Stimulated activated naive CD4-positive, alpha-beta T cell treated with Interleukin-2 at 50 U/mL for 16 hours (primary cell): Measurements from ENCODE around the gene INO80B.
"Not testable (repeated sequence)": the region's sequence is repeated elsewhere in the genome, so short reads cannot be mapped to it uniquely, and the experiment has no call there.

Experiments used
- DNase-seq: peaks from one replicate; lab custom pipeline; 2025; lab: John Stamatoyannopoulos, UW

Gene INO80B

GRCh38 chr2:74450570-74451190 lies 4.2 kb upstream of the INO80B start:
- DNase-seq: no peak

DNA sequence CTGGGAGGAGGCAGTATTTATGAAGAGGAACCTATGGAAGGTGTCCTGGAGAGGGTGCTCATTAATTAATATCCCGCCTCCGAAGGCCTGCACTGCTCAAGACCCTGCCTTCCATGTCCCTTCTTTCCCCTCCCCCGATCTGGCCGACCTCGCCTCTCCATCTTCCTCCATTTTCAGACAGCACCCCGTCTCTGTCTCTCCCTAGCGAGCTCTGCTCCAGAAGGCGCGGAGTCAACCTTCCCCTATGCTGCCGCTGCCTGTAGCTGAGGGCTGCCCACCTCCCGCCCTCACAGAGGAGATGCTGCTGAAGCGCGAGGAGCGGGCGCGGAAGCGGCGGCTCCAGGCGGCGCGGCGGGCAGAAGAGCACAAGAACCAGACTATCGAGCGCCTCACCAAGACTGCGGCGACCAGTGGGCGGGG lies 2.3 kb downstream of the INO80B start:
- no peak for DNase-seq

- peak; percentile 82 for DNase-seq
Observed at GRCh38 chr2:74457549-74458131, 2.8 kb downstream of the INO80B start.

GRCh38 chr2:74458132-74458937 lies 3.4 kb downstream of the INO80B start, which contains the start of gene WBP1:
WBP1 (plus strand) TSS chr2:74458438; CDS start chr2:74458603, 165 bp downstream.
- peak; percentile 99 for DNase-seq

DNA sequence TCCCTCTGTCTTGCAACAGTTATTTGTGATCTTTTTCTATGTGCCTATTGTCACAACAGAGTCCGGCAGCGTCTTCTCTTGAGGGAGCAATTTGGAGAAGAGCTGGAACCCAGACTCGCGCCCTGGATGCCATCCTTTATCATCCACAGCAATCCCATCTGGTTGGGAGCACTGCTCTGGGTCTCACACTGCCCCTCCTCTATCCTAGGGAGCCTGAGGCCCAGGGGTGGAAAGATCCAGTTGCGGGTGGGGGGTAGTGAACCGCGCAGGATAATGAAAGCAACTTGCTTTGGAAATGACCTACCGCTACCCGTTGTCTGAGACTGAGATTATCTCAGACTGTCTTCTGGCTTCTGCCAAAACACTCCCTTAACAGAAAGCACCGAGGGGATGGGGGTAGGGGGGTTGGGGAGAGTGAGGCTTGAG lies 4.1 kb downstream of the INO80B start:
- no peak for DNase-seq

DNA sequence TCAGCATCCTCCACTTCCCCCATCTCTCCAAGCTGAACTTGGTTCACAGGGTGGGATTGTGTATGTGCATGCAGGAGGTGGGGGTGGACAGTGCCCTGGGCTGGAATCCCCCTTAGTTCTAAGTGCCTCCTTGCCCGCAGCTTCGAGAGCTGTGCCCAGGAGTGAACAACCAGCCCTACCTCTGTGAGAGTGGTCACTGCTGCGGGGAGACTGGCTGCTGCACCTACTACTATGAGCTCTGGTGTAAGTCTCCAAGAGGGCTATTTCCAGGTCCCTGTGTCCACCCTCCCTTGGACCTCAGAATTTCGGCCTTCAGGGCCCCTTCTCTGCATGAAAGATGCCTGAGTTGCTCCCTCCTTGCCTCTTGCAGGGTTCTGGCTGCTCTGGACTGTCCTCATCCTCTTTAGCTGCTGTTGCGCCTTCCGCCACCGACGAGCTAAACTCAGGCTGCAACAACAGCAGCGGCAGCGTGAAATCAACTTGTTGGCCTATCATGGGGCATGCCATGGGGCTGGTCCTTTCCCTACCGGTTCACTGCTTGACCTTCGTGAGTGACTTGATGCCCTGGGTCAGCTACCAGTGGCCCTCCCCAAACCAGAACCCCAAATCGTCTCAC lies 4.7 kb downstream of the INO80B start:
- DNase-seq: not testable (repeated sequence)

DNA sequence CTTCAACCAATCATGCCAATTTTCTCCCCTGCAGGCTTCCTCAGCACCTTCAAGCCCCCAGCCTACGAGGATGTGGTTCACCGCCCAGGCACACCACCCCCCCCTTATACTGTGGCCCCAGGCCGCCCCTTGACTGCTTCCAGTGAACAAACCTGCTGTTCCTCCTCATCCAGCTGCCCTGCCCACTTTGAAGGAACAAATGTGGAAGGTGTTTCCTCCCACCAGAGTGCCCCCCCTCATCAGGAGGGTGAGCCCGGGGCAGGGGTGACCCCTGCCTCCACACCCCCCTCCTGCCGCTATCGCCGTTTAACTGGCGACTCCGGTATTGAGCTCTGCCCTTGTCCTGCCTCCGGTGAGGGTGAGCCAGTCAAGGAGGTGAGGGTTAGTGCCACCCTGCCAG lies 5.3 kb downstream of the INO80B start:
- DNase-seq: not testable (repeated sequence)

DNA sequence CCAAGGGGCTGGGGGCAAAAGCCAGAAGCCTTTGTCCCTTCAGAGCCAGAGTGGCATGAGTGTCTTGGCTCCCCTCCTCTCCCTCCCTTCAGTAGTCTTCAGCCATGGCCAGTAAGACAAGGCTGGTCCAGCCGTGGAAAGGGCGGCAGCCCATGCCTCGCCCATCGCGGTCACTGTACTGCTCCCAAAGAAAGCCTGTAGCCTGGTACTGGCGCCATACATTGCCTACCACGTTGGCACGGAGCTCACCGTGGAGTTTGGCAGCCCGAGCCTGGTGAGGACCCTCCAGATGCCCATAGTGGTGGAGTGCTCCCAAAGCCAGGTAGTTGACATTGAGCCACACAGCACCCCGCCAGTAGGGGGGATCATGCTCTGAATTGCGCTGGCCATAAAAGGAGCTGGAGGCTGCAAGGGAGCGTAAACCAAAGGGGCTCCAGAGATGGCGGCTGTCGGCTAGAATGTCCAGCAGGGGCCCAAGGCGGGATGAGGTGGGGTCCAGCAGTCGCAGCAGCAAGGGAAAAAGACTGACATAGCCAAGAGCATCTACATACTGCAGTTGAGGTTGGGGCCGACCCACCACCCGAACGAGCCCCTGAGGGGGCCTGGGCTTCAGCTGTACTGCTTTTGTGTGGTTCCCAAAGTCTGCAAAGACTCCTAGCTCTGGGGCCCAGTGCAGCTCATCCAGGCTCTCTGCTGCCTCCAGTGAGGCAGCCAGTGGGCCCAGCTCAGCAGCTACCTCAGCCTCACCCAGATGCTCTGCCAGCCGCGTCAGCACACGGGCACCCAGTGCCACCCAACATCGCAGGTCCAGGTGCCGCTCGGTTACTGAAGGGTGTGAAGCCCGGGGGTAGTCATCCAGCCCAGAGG lies 6.5 kb downstream of the INO80B start:
- DNase-seq: no peak

- DNase-seq: no peak
Observed at GRCh38 chr2:74462054-74462785, 7.3 kb downstream of the INO80B start.

GRCh38 chr2:74462786-74463105 lies 7.9 kb downstream of the INO80B start:
- no peak for DNase-seq

GRCh38 chr2:74464406-74464805 lies 9.5 kb downstream of the INO80B start:
- no peak for DNase-seq

GRCh38 chr2:74470742-74471141 lies 15.9 kb downstream of the INO80B start:
- not testable (repeated sequence) for DNase-seq

DNA sequence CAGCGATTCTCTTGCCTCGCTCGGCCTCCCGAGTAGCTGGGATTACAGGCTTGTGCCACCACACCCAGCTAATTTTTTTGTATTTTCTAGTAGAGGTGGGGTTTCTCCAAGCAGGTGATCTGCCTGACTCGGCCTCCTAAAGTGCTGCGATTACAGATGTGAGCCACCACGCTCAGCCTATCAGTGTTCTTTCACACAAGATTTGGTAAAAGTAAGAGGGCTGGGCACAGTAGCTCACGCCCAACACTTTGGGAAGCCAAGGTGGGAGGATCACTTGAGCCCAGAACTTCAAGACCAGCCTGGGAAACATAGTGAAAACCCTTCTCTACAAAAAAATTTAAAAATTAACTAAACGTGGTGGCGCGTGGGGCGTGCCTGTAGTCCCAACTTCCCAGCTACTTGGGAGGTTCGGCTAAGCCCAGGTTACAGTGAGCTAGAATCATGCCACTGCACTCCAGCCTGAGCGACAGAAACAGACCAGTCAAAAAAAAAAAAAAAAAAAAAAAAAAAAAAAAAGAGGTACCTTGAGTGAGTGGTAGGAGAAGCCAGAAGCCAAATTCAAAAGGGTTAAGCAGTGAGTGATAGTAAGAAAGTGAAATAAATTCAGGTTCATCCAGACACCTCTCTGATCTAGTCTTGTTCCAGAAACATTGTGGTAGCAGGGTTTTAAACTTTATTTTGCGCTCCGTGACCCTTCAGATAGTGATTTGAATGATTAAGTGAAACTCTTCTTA lies 16.6 kb downstream of the INO80B start:
- no peak for DNase-seq

- peak; percentile 92 for DNase-seq
Observed at GRCh38 chr2:74472086-74472944, 17.4 kb downstream of the INO80B start, which contains the start of gene MRPL53. MRPL53 (minus strand) TSS chr2:74472680; CDS start chr2:74472660, 20 bp downstream.

DNA sequence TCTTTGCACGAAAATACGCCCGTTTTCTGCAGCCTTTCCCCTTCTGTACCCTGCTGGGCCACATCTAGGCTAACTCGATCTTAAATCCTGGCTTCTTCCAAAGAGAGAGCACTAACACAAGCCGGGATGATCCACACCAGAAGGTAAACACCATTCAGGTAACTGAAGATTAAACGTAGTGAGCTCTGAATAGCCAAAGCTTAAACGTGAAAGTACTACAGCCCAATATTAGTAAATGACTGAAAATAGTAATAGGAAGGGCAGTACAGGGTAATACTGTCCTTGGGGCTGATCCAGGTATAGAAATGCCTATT lies 18.0 kb downstream of the INO80B start:
- DNase-seq: no peak

DNA sequence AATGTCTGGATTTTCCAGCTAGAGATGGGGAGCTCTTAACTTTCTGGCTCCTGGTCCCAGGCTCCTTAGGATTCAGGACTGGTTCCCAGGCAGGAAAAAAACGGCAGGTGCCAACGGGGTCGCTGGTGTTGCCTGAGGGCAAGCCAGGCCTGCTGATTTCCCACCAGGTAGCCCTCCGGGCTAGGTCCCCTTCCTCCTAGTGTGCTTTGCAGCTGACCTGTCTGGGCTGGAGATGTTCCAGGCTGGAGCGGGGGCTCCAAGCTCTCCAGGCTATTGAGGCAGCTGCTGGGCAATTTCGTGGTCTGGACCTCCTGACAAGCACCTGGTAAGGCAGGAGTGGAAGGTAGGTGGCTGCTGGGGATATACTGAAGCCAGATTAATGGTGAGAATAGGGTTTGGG lies 19.6 kb downstream of the INO80B start:
- DNase-seq: no peak

DNA sequence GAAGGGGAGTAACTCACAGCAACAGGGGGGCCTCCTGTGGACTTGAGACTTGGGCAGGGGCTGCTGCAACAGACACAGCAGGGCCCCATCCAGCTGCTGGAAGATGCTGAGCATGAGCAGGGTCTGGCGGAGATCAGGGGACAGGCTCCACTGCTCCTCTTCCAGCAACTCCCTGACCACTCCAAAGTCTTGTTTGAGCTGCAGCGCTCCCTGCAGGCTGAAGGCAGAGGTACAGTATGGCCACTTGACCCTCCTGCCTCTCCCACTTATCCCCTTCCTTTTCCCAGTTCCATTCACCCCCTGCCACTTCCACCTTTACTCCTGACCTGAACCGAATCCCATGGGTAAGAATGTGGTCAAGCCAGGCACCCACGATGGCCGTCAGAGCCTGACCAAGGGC lies 20.0 kb downstream of the INO80B start:
- no peak for DNase-seq

GRCh38 chr2:74481431-74481830 lies 26.5 kb downstream of the INO80B start:
- DNase-seq: no peak
